ENCODE results near the gene FOXP1. TPM values are rescaled to one million over a fixed set of nuclear protein-coding genes. Genes with fewer than 3 reads are reported as not detected.

FOXP1 gene
- total RNA-seq, 1 donor from 2014 or later: 33.2 TPM

- Histone ChIP-seq H3K36me3 (ENCODE audit: control insufficient read depth, insufficient read depth, low read length) (peaks cover 12% of the 10 kb centered on the region), H3K4me3 (ENCODE audit: low read depth, low read length) (no peak overlapping the region), H3K27me3 (ENCODE audit: control insufficient read depth, insufficient read depth, low read length) (no peaks in the 10 kb centered on the region)
- FAIRE-seq (no peak), DNase-seq (ENCODE audit: low read depth) (no peak)
- TF ChIP-seq CTCF (IDR thresholded peaks at IDR 0.05; ENCODE audit: insufficient read depth, low read length, severe bottlenecking): no peak
These were observed 613.4 kb downstream of the FOXP1 start for GRCh38 chr3:70970171-70970570.

- H3K36me3 ChIP-seq (ENCODE audit: control insufficient read depth, insufficient read depth, low read length): peaks cover 18% of the 10 kb centered on the region
- DNase-seq (ENCODE audit: low read depth) (no peak), FAIRE-seq (no peak)
- H3K27me3 ChIP-seq (ENCODE audit: control insufficient read depth, insufficient read depth, low read length): no peaks in the 10 kb centered on the region
- H3K4me3 ChIP-seq (ENCODE audit: low read depth, low read length): no peak overlapping the region
- no peak for TF ChIP-seq CTCF (IDR thresholded peaks at IDR 0.05; ENCODE audit: insufficient read depth, low read length, severe bottlenecking)
These were observed 619.9 kb downstream of the FOXP1 start for GRCh38 chr3:70963431-70964275.

GRCh38 chr3:70959506-70960291, 623.8 kb downstream of the FOXP1 start:
- Histone ChIP-seq H3K36me3 (ENCODE audit: control insufficient read depth, insufficient read depth, low read length) (peaks cover 6% of the 10 kb centered on the region), H3K27me3 (ENCODE audit: control insufficient read depth, insufficient read depth, low read length) (no peaks in the 10 kb centered on the region), H3K4me3 (ENCODE audit: low read depth, low read length) (no peak overlapping the region)
- DNase-seq (ENCODE audit: low read depth) (no peak), FAIRE-seq (no peak)
- TF ChIP-seq CTCF (IDR thresholded peaks at IDR 0.05; ENCODE audit: insufficient read depth, low read length, severe bottlenecking): no peak

- no peak for FAIRE-seq
- no peak for TF ChIP-seq CTCF (IDR thresholded peaks at IDR 0.05; ENCODE audit: insufficient read depth, low read length, severe bottlenecking)
- no peak for DNase-seq (ENCODE audit: low read depth)
- H3K27me3 ChIP-seq (ENCODE audit: control insufficient read depth, insufficient read depth, low read length): no peaks in the 10 kb centered on the region
- H3K36me3 ChIP-seq (ENCODE audit: control insufficient read depth, insufficient read depth, low read length): no peaks in the 10 kb centered on the region
- H3K4me3 ChIP-seq (ENCODE audit: low read depth, low read length): no peak overlapping the region
These were observed 631.3 kb downstream of the FOXP1 start for GRCh38 chr3:70952033-70952747.

- no peaks in the 10 kb centered on the region for H3K27me3 ChIP-seq (ENCODE audit: control insufficient read depth, insufficient read depth, low read length)
- no peak for TF ChIP-seq CTCF (IDR thresholded peaks at IDR 0.05; ENCODE audit: insufficient read depth, low read length, severe bottlenecking)
- DNase-seq (ENCODE audit: low read depth) (no peak), FAIRE-seq (no peak)
- no peaks in the 10 kb centered on the region for H3K36me3 ChIP-seq (ENCODE audit: control insufficient read depth, insufficient read depth, low read length)
- H3K4me3 ChIP-seq (ENCODE audit: low read depth, low read length): no peak overlapping the region
These were observed 632.2 kb downstream of the FOXP1 start for GRCh38 chr3:70951316-70951715.

Data from bronchial epithelial cell (primary cell).